Common myeloid progenitor, CD34-positive (primary cell): ENCODE results near the gene RUNX3.

ENCODE experiments used
- CTCF ChIA-PET: fragments of 350-600 bp; sonication (Branson Sonifier 250); formaldehyde crosslinking; loops from one replicate; lab custom pipeline; 2021; ENCODE audit warnings: antibody characterized with exemption; lab: Charles Lee
- POLR2A ChIA-PET: fragments of 350-600 bp; sonication (Branson Sonifier 250); formaldehyde crosslinking; loops from one replicate; lab custom pipeline; 2021; ENCODE audit warnings: antibody characterized with exemption; lab: Charles Lee
- DNase-seq, 3 donors: peaks; one replicate each; pipeline versions ENCODE4 v3.0.0 to v3.0.0-alpha.2; 2013
- H3K27ac ChIP-seq, 2 experiments: 1 replicate in 1 of 2; 2 replicates in 1 of 2; pipeline ENCODE4 v1.7.0; 2013; ENCODE audit warnings: inconsistent platforms in 2 of 2, low read length in 2 of 2, mild to moderate bottlenecking in 2 of 2, low read depth in 1 of 2, moderate library complexity in 1 of 2; ENCODE audit not compliant: severe bottlenecking in 2 of 2, insufficient read depth in 1 of 2, poor library complexity in 1 of 2
- H3K27me3 ChIP-seq, 5 experiments: replicated peaks in 2 of 5; 1 replicate in 3 of 5; 2 replicates in 2 of 5; pipeline versions ENCODE4 v1.6.1 to v1.7.0; 2013; ENCODE audit warnings: low read length in 4 of 5, mild to moderate bottlenecking in 2 of 5, moderate library complexity in 2 of 5, inconsistent platforms in 1 of 5; ENCODE audit not compliant: insufficient read depth in 5 of 5, control insufficient read depth in 4 of 5
- H3K36me3 ChIP-seq, 4 experiments: 1 replicate in 2 of 4; 2 replicates in 2 of 4; pipeline versions ENCODE4 v1.6.1 to v1.7.0; 2013; ENCODE audit warnings: low read length in 3 of 4, control low read depth in 1 of 4, mild to moderate bottlenecking in 1 of 4; ENCODE audit not compliant: control insufficient read depth in 4 of 4, insufficient read depth in 4 of 4
- H3K4me1 ChIP-seq, 4 experiments: 1 replicate in 3 of 4; 2 replicates in 1 of 4; pipeline versions ENCODE4 v1.6.1 to v1.7.1; 2013; ENCODE audit warnings: low read length in 3 of 4, mild to moderate bottlenecking in 3 of 4, control low read depth in 1 of 4, inconsistent platforms in 1 of 4, moderate library complexity in 1 of 4; ENCODE audit not compliant: control insufficient read depth in 4 of 4, insufficient read depth in 4 of 4; ENCODE audit errors: control extremely low read depth in 1 of 4
- H3K4me3 ChIP-seq, 7 experiments: 1 replicate in 4 of 7; 2 replicates in 3 of 7; pipeline versions ENCODE4 v1.5.1 to v1.7.0; 2013; ENCODE audit warnings: mild to moderate bottlenecking in 7 of 7, low read length in 6 of 7, moderate library complexity in 6 of 7, inconsistent platforms in 2 of 7, low read depth in 2 of 7, control low read depth in 1 of 7; ENCODE audit not compliant: insufficient read depth in 4 of 7, control insufficient read depth in 1 of 7; ENCODE audit errors: extremely low read depth in 1 of 7
- H3K9me3 ChIP-seq, 5 experiments: 1 replicate in 4 of 5; 2 replicates in 1 of 5; pipeline versions ENCODE4 v1.6.1 to v1.7.1; 2013; ENCODE audit warnings: low read length in 4 of 5, mild to moderate bottlenecking in 2 of 5, inconsistent platforms in 1 of 5, low read depth in 1 of 5, moderate library complexity in 1 of 5; ENCODE audit not compliant: control insufficient read depth in 4 of 5, insufficient read depth in 2 of 5; ENCODE audit errors: control extremely low read depth in 1 of 5
- WGBS: methylation state at CpG from one replicate; pipeline ENCODE4 v1.1.5; 2013; ENCODE audit not compliant: insufficient coverage; 5-methylcytosine and 5-hydroxymethylcytosine counted together

The RUNX3 gene

GRCh38 chr1:24873148-24873547 lies 56.9 kb downstream of the RUNX3 start:
- POLR2A ChIA-PET: interaction anchor here (1.0 to 2.2 kb wide), 2 partner anchors 23 to 24 kb away, joined by 3 to 11 read pairs; no protein-coding TSS in a partner anchor
- no CpG with 5 or more reads among the region's 1 CpG for WGBS

GRCh38 chr1:24872061-24872850 lies 57.8 kb downstream of the RUNX3 start:
- Histone ChIP-seq H3K9me3 (no peaks in the 10 kb centered on the region), H3K36me3 (peaks cover 0 to 6% (median 3%) of the 10 kb centered on the region in 4 experiments), H3K4me3 (peak overlapping the region in 2 of 7 experiments; percentile 43 to 60), H3K4me1 (peaks cover 2 to 79% (median 50%) of the 10 kb centered on the region in 4 experiments), H3K27ac (peak overlapping the region in 1 of 2 experiments; percentile 62), H3K27me3 (no peaks in the 10 kb centered on the region)
- WGBS: 16% methylated on average over 15 of the region's 19 CpGs
- ChIA-PET POLR2A (interaction anchor here (0.5 to 2.2 kb wide), 5 partner anchors 23 to 921 kb away, joined by 3 to 11 read pairs (median 4); partner anchors contain the start of gene RSRP1), CTCF (interaction anchor here (0.8 to 6.2 kb wide), 10 partner anchors 8 to 332 kb away, joined by 3 to 38 read pairs (median 3); no protein-coding TSS in a partner anchor)
- peak; percentile 77 to 97 (median 96) for DNase-seq

More at GRCh38 chr1:24873148-24873547, 56.9 kb downstream of the RUNX3 start:
- no peak overlapping the region for H3K27ac ChIP-seq
- H3K4me1 ChIP-seq: peaks cover 2 to 75% (median 45%) of the 10 kb centered on the region in 4 experiments
- no peaks in the 10 kb centered on the region for H3K36me3 ChIP-seq
- CTCF ChIA-PET: interaction anchor here (1.5 to 6.2 kb wide), 4 partner anchors 9 to 24 kb away, joined by 3 to 38 read pairs (median 12); no protein-coding TSS in a partner anchor
- no peak for DNase-seq
- no peaks in the 10 kb centered on the region for H3K9me3 ChIP-seq
- H3K4me3 ChIP-seq: no peak overlapping the region
- H3K27me3 ChIP-seq: no peaks in the 10 kb centered on the region

GRCh38 chr1:24871306-24871901 lies 58.7 kb downstream of the RUNX3 start:
- ChIA-PET CTCF (interaction anchor here (0.8 to 6.2 kb wide), 8 partner anchors 12 to 239 kb away, joined by 3 to 38 read pairs (median 3); no protein-coding TSS in a partner anchor), POLR2A (interaction anchor here (1.1 to 1.5 kb wide), 2 partner anchors 151 to 376 kb away, joined by 3 to 5 read pairs; partner anchors contain the start of gene RSRP1)
- whole genome bisulfite sequencing: 75% methylated on average over 9 of the region's 11 CpGs
- Histone ChIP-seq H3K4me1 (peaks cover 2 to 88% (median 50%) of the 10 kb centered on the region in 4 experiments), H3K9me3 (no peaks in the 10 kb centered on the region), H3K27ac (peak overlapping the region in 1 of 2 experiments; percentile 62), H3K36me3 (peaks cover 0 to 15% (median 10%) of the 10 kb centered on the region in 4 experiments), H3K4me3 (peak overlapping the region in 5 of 7 experiments; percentile 24 to 74 (median 60)), H3K27me3 (no peaks in the 10 kb centered on the region)
- DNase-seq: no peak

GRCh38 chr1:24870551-24871195 lies 59.4 kb downstream of the RUNX3 start:
- 2% methylated on average over 15 of the region's 20 CpGs for WGBS
- peaks cover 2 to 85% (median 50%) of the 10 kb centered on the region in 4 experiments for H3K4me1 ChIP-seq
- H3K36me3 ChIP-seq: peaks cover 0 to 18% (median 11%) of the 10 kb centered on the region in 4 experiments
- CTCF ChIA-PET: interaction anchor here (1.1 to 6.2 kb wide), 6 partner anchors 18 to 48 kb away, joined by 3 to 38 read pairs (median 3); no protein-coding TSS in a partner anchor
- POLR2A ChIA-PET: no interaction called here
- peak overlapping the region; percentile 24 to 74 (median 57) for H3K4me3 ChIP-seq
- peak in 2 of 3 donors; percentile 74 to 77 for DNase-seq
- no peaks in the 10 kb centered on the region for H3K9me3 ChIP-seq
- peak overlapping the region in 1 of 2 experiments; percentile 62 for H3K27ac ChIP-seq
- H3K27me3 ChIP-seq: no peaks in the 10 kb centered on the region

- Histone ChIP-seq H3K9me3 (no peaks in the 10 kb centered on the region), H3K4me3 (no peak overlapping the region), H3K36me3 (peaks cover 0 to 21% (median 13%) of the 10 kb centered on the region in 4 experiments), H3K27ac (no peak overlapping the region), H3K4me1 (peaks cover 2 to 87% (median 66%) of the 10 kb centered on the region in 4 experiments), H3K27me3 (no peaks in the 10 kb centered on the region)
- no peak for DNase-seq
- WGBS: 92% methylated on average over 12 of the region's 22 CpGs
- ChIA-PET POLR2A (no interaction called here), CTCF (interaction anchor here (0.6 to 1.5 kb wide), 6 partner anchors 14 to 45 kb away, joined by 3 to 7 read pairs (median 3); no protein-coding TSS in a partner anchor)
Measured at GRCh38 chr1:24868016-24868875, 61.8 kb downstream of the RUNX3 start.
